NCI-H774 (cell line): ENCODE measurements around the gene NF1.
"Not testable (repeated sequence)": the region's sequence is repeated elsewhere in the genome, so short reads cannot be mapped to it uniquely, and the experiment has no call there.

Experiments
- DNase-seq: peaks from one replicate; lab custom pipeline; 2025; lab: John Stamatoyannopoulos, UW

The NF1 gene

GRCh38 chr17:31296142-31296541 lies 201.4 kb downstream of the NF1 start:
- no peak for DNase-seq

GRCh38 chr17:31297090-31297489 lies 202.3 kb downstream of the NF1 start, which contains the start of gene OMG:
OMG (minus strand) TSS chr17:31297239; CDS start chr17:31296331, 908 bp downstream.
- no peak for DNase-seq

GRCh38 chr17:31299624-31300023 lies 204.8 kb downstream of the NF1 start:
- DNase-seq: no peak

DNA sequence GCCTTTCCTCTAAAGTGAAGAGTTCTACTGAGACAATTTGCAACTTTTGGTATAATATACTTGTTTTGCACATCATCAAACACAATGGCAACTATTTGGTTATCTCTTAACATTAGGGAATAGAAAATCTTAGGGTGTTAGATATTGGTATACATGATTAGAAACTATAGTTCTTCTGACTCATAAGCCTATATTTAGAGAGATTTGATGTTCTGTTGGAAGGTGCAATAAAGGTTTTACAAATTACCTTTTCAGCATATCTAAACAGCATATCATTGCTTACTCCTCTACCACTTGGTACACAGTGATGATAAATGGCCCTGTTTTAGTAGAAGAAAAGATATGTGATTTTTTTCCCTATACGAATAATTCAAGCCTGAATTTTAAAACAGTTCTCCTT lies 212.9 kb downstream of the NF1 start:
- no peak for DNase-seq

DNA sequence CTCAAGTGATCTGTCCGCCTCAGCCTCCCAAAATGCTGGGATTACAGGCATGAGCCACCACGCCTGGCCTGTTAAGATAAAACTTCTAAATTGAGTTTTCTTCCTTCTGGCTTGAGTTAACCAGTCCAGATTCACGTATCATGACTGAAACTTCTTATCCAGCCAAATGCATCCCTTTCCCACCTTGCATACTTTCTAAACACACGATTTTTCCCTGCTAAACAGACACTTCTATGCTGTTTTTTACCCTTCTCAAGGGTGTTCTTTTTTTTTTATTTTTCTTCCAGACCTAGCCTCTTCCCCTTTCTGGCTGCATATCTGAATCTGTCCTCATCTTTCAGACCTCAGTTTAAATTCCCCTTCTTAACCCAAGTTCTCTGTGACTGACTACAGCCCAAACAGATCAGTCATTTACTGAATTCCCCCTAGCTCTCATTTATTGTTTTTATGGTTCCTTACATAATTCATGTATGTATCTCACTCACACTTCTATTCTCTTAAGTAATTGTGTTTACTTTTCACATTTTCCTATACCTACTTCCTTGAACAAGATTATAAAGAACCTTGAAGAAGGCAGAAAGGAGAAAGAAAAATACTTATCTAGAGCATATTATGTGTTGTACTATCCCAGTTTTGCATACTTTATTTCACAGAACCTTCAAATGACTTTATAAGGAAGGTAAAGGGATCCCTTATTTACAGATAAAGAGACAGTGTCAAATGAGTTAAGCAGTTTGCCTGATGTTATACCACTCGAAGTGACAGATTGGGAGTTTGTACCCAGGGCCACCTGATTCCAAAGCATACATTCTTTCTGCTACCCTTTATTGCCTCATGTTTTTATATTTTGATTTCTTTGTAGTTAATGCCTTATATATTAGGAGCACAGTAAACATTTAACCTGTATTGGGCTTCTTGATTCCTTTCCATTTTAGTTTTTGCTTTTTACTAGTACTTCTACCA lies 213.9 kb downstream of the NF1 start:
- no peak for DNase-seq

DNA sequence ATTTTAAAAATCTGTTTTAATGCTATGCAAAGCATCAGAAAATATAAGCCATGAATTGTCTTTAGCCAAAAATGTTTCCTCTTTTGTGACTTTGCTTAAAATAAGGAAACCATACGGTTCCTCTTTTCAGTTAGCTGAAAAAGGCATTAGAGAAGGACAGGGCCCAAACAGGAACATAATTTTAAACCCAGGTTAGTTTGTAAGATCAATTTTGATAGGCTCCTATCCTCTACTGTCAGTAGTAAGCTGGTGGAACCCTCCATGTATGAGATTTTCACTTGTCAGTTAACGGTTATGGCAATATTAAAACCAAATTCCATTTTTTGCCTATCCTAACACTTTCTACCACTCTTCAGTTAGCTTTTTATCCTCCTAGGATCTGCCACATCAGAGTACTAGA lies 214.8 kb downstream of the NF1 start:
- no peak for DNase-seq

DNA sequence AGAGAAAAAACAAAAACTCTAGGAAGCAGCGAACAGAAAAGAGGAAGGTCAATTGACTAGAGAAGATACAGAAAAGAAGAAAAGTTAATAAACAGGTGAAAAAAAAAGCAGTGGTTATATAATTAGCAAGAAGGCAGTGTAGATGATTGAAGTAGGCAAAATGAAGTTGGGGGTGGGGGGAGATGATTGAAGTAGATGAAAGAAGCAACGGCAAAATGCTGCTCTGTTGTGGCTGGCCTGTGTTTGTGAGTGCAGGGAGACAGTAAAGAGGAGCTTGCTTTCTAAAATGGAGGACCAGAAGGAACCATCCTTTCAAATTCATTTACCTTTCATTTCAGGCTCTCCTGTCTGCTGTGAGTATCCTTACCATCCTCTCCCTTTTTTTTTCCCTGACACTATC lies 215.5 kb downstream of the NF1 start:
- no peak for DNase-seq

GRCh38 chr17:31310886-31311285 lies 216.1 kb downstream of the NF1 start:
- no peak for DNase-seq

GRCh38 chr17:31311526-31311925 lies 216.7 kb downstream of the NF1 start:
- no peak for DNase-seq

- not testable (repeated sequence) for DNase-seq
Measured at GRCh38 chr17:31312223-31312622, 217.4 kb downstream of the NF1 start.

DNA sequence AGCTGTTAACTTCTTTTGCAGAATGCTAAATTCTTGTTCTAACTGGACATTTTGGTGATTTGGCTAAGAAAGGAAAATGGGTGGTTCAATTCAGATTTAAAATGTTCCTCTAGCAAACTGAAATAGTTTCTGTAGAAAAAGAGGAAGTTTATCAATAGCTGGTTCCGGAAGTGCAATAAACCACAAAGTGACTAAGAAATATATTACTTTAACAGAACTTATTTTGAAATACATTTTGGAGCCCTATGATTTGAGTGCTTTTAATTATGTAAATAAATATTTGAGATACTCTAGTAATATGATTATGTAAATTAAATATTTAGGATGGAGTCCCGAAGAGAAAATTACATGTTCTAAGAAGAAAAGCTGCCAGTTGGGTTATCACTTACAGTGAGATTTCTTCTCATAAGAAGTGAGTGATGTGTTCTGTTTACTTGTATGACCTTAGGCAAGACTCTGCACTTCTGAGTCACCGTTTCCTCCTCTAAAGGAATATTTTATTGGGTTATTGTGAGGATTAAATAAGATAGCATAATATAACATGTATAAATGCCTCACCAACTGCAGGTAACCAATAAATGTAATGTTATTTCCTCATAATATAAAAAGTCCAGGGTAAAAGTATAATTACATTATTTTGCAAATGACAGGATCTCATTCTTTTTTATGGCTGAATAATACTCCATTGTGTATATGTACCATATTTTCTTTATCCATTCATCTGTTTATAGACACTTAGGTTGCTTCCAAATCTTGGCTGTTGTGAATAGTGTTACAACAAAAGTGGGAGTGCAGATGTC lies 219.4 kb downstream of the NF1 start, which contains the start of gene EVI2B:
Gene EVI2B (minus strand): TSS at position 73 of the 800 bp plus-strand sequence. CDS start 8,445 bp downstream, outside the sequence.
- DNase-seq: no peak

- DNase-seq: no peak
Measured at GRCh38 chr17:31314782-31315100, 220.0 kb downstream of the NF1 start.

DNA sequence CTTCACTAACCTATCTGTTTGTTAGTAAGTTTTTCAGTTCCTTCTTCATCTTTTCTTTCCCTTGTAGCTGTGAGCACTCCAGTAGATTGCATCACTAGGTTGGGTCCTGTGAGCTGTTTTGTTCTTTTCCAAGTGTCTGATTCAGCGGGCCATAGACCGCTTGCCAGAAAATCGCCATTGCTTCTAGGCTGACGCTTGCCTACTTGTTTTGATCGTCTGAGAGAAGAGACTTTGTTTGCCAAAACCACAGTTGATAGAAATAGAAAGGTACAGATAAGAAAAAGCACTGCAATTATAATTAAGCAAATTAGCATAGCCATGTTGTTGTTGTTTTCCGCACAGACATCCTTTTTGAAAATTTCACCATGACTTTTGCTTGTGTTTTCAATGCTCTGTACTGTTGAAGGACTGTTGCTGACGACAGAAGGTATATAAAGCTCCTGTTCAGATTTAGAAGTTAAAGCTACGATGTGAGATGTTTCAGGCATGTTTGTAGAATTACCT lies 223.6 kb downstream of the NF1 start:
- no peak for DNase-seq

DNA sequence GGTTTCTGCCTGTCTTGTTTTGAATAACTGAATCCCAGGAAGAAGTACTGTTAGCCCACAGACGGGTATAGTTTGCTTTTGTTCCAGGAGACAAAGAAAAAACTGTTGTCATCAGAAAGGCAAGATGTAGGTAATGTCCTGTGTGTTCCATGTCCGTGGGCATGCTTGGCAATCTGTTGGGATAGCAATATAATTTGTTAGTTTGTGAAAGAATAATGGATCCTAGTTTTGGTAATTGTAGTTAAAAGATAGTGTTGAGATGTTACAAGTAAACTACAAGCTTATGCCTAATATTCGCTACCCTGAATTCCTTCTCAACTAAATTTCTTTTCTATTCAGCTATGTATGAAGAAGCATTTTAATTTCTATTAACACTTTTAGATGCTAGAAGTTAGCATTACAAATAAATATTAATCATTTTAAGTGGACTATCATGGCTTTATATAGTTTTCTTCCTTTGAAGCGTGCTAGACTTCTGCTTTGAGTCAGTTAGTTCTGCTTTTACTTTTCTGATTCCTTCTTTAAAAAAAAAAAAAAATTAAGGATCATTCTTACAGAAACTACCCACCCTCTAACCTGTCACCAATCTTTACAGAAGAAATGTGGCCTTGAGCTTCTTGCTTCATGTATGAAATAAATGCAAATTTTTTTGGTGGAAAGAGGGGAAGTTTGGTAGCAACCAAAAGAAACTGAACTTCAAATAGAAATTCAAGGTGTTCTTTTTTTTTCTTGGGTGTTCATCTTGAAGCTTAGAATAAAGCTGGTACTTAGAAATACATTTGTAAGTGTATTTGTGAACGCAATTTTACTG lies 224.3 kb downstream of the NF1 start:
- DNase-seq: no peak

DNA sequence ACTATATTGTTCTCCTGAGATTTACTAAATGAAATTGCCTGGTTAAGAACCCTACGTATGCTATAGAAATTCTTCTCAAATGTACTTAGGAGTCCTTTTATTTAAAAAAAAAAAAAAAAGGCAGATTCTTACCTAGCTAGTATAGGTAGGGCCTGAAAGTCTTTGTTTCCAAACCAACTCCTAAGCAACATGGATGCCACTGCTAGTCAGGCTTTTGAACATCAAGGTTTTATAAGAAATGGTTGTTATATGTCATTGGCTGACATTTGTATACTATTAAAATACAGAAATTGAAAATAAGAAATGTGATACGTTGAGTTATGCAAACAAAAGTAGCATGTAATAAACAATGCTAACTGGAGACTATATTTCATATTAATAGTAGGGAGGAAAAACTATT lies 225.5 kb downstream of the NF1 start:
- no peak for DNase-seq

- DNase-seq: no peak
Measured at GRCh38 chr17:31320791-31321190, 226.0 kb downstream of the NF1 start.

GRCh38 chr17:31321481-31321880 lies 226.7 kb downstream of the NF1 start, which contains the start of gene EVI2A:
EVI2A (minus strand) TSS chr17:31321622; CDS start chr17:31319013, 2,609 bp downstream.
- no peak for DNase-seq

GRCh38 chr17:31321966-31322365 lies 227.2 kb downstream of the NF1 start:
- DNase-seq: no peak

- DNase-seq: no peak
Measured at GRCh38 chr17:31323551-31323950, 228.8 kb downstream of the NF1 start.

- no peak for DNase-seq
Measured at GRCh38 chr17:31327534-31328159, 232.9 kb downstream of the NF1 start.

GRCh38 chr17:31328160-31328535 lies 233.4 kb downstream of the NF1 start:
- no peak for DNase-seq
